ENCODE results near the gene PNPLA1. TPM values are rescaled to one million over a fixed set of nuclear protein-coding genes. Genes with fewer than 3 reads are reported as not detected.
A peak's percentile ranks its signal among the peaks of the same experiment; 100 is the strongest.

PNPLA1 gene
- total RNA-seq, 1 donor from 2014 or later: not detected

DNA sequence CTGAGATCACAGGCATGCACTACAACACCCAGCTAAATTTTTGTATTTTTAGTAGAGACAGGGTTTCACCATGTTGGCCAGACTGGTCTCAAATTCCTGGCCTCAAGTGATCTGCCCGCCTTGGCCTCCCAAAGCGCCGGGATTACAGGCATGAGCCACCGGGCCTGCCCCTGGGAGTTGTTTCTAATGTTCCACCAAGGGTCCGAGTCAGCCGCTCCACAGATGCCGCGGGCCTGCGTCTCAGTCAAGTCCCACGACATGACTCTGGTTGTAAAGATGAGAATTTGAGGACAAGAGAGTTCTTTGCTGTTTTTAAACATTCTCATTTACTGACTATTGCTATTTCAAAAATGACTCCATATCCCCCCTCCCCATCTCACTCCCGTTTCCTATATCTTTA, 36.0 kb downstream of the PNPLA1 start:
- Histone ChIP-seq H3K27me3 (no peaks in the 10 kb centered on the region), H3K9ac (no peak overlapping the region), H3K27ac (no peak overlapping the region), H3K4me1 (no peaks in the 10 kb centered on the region), H3K9me3 (ENCODE audit: low read depth) (no peaks in the 10 kb centered on the region), H4K20me1 (ENCODE audit: low read depth) (no peaks in the 10 kb centered on the region), H3F3A (ENCODE audit: low read depth) (no peaks in the 10 kb centered on the region), H3K4me2 (no peak overlapping the region), H3K36me3 (no peaks in the 10 kb centered on the region), H3K79me2 (ENCODE audit: low read depth) (no peaks in the 10 kb centered on the region), H3K4me3 (no peak overlapping the region), H2AFZ (replicated peaks) (peak overlapping the region; percentile 21)
- no peak for DNase-seq (ENCODE audit: low spot score)
- Mint-ChIP-seq H3K4me1 (peaks cover 19% of the 10 kb centered on the region), H3K9me3 (peaks cover 2% of the 10 kb centered on the region), H3K4me3 (no peak overlapping the region), H3K27me3 (ENCODE audit: insufficient read depth, low read depth) (peaks cover 2% of the 10 kb centered on the region), H3K27ac (no peak overlapping the region), H3K36me3 (no peaks in the 10 kb centered on the region)
- TF ChIP-seq, protein P1, sequence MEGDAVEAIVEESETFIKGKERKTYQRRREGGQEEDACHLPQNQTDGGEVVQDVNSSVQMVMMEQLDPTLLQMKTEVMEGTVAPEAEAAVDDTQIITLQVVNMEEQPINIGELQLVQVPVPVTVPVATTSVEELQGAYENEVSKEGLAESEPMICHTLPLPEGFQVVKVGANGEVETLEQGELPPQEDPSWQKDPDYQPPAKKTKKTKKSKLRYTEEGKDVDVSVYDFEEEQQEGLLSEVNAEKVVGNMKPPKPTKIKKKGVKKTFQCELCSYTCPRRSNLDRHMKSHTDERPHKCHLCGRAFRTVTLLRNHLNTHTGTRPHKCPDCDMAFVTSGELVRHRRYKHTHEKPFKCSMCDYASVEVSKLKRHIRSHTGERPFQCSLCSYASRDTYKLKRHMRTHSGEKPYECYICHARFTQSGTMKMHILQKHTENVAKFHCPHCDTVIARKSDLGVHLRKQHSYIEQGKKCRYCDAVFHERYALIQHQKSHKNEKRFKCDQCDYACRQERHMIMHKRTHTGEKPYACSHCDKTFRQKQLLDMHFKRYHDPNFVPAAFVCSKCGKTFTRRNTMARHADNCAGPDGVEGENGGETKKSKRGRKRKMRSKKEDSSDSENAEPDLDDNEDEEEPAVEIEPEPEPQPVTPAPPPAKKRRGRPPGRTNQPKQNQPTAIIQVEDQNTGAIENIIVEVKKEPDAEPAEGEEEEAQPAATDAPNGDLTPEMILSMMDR (IDR thresholded peaks at IDR 0.05): no peak
- TF ChIP-seq EZH2 (IDR thresholded peaks at IDR 0.05): no peak
- TF ChIP-seq EZH2phosphoT487 (IDR thresholded peaks at IDR 0.05): no peak

GRCh38 chr6:36306375-36306774, 36.5 kb downstream of the PNPLA1 start:
- Histone ChIP-seq H3K4me3 (no peak overlapping the region), H3F3A (ENCODE audit: low read depth) (no peaks in the 10 kb centered on the region), H3K79me2 (ENCODE audit: low read depth) (no peaks in the 10 kb centered on the region), H3K27ac (no peak overlapping the region), H3K9ac (no peak overlapping the region), H4K20me1 (ENCODE audit: low read depth) (no peaks in the 10 kb centered on the region), H3K36me3 (no peaks in the 10 kb centered on the region), H3K4me2 (no peak overlapping the region), H2AFZ (replicated peaks) (peak overlapping the region; percentile 21), H3K27me3 (no peaks in the 10 kb centered on the region), H3K4me1 (no peaks in the 10 kb centered on the region), H3K9me3 (ENCODE audit: low read depth) (no peaks in the 10 kb centered on the region)
- no peak for DNase-seq (ENCODE audit: low spot score)
- Mint-ChIP-seq H3K36me3 (no peaks in the 10 kb centered on the region), H3K4me3 (no peak overlapping the region), H3K27me3 (ENCODE audit: insufficient read depth, low read depth) (peaks cover 2% of the 10 kb centered on the region), H3K27ac (peak overlapping the region; percentile 60), H3K9me3 (peaks cover 2% of the 10 kb centered on the region), H3K4me1 (peaks cover 19% of the 10 kb centered on the region)
- TF ChIP-seq, protein P1 (IDR thresholded peaks at IDR 0.05): no peak
- TF ChIP-seq EZH2phosphoT487 (IDR thresholded peaks at IDR 0.05) (no peak), EZH2 (IDR thresholded peaks at IDR 0.05) (no peak)

- TF ChIP-seq EZH2phosphoT487 (IDR thresholded peaks at IDR 0.05): no peak
- TF ChIP-seq, protein P1 (IDR thresholded peaks at IDR 0.05): no peak
- no peak for TF ChIP-seq EZH2 (IDR thresholded peaks at IDR 0.05)
- Histone ChIP-seq H3K36me3 (no peaks in the 10 kb centered on the region), H3K4me3 (no peak overlapping the region), H3K79me2 (ENCODE audit: low read depth) (no peaks in the 10 kb centered on the region), H4K20me1 (ENCODE audit: low read depth) (no peaks in the 10 kb centered on the region), H3K9ac (no peak overlapping the region), H2AFZ (replicated peaks) (no peak overlapping the region), H3F3A (ENCODE audit: low read depth) (no peaks in the 10 kb centered on the region), H3K9me3 (ENCODE audit: low read depth) (no peaks in the 10 kb centered on the region), H3K27me3 (no peaks in the 10 kb centered on the region), H3K4me1 (peaks cover 4% of the 10 kb centered on the region), H3K4me2 (no peak overlapping the region), H3K27ac (no peak overlapping the region)
- no peak for DNase-seq (ENCODE audit: low spot score)
- Mint-ChIP-seq H3K27me3 (ENCODE audit: insufficient read depth, low read depth) (peaks cover 4% of the 10 kb centered on the region), H3K27ac (no peak overlapping the region), H3K9me3 (peaks cover 2% of the 10 kb centered on the region), H3K4me1 (peaks cover 13% of the 10 kb centered on the region), H3K36me3 (no peaks in the 10 kb centered on the region), H3K4me3 (no peak overlapping the region)
Observed at GRCh38 chr6:36308514-36308913, 38.7 kb downstream of the PNPLA1 start.

Measured in neural progenitor cell (in vitro differentiated cells).